Measurements from ENCODE around the gene PAGE3. TPM values are rescaled to one million over a fixed set of nuclear protein-coding genes. Genes with fewer than 3 reads are reported as not detected.
A peak's percentile ranks its signal among the peaks of the same experiment; 100 is the strongest.

Gene PAGE3
- polyA plus RNA-seq (ENCODE audit: insufficient read length in 3 of 3): not detected
- long read RNA-seq, donor 1: 0 reads
- long read RNA-seq, donor 2: 0 reads
- long read RNA-seq, donor 3: 0 reads
- long read RNA-seq, donor 4: 0 reads
- long read RNA-seq, donor 5: 0 reads
- long read RNA-seq, donor 6: 0 reads
- long read RNA-seq, donor 7: 0 reads
- long read RNA-seq, donor 8: 0 reads
- long read RNA-seq, donor 9: 0 reads
- long read RNA-seq, donor 10: 0 reads
- long read RNA-seq, donor 11: 0 reads
- long read RNA-seq, donor 12: 0 reads
- long read RNA-seq, donor 13: 0 reads
- long read RNA-seq, donor 14: 0 reads
- long read RNA-seq, donor 15: 0 reads
- long read RNA-seq, donor 16: 0 reads

GRCh38 chrX:55264816-55265215 lies at the start of gene PAGE3:
PAGE3 (minus strand) TSS chrX:55264916; CDS start chrX:55263903, 1,013 bp downstream.
- DNase-seq (ENCODE audit: extremely low read depth in 1 of 11, low read depth in 9 of 11, low spot score in 4 of 11): no peak

DNA sequence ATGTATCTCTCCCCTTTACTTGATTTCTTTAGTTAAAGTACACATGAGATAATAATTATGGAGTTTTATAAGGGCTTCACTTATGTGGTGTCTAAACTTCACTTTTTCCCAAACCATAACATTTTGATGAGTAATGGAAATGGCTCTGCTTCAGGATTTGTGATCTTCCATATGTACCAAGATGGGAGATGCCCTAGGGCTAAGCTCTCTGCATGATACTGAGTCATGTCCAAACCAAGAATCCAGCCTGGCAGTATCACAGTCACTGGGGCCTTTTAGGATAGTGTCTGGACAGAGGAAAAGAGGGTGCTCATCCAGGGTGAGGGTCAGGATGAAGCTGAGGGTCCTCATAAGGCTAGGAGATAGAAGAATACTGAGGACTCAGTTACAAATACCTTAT lies 47.9 kb upstream of the PAGE3 start:
- DNase-seq (ENCODE audit: extremely low read depth in 1 of 11, low read depth in 9 of 11, low spot score in 4 of 11): no peak

GRCh38 chrX:55290963-55291362 lies 26.2 kb upstream of the PAGE3 start:
- no peak for DNase-seq (ENCODE audit: extremely low read depth in 1 of 11, low read depth in 9 of 11, low spot score in 4 of 11)

DNA sequence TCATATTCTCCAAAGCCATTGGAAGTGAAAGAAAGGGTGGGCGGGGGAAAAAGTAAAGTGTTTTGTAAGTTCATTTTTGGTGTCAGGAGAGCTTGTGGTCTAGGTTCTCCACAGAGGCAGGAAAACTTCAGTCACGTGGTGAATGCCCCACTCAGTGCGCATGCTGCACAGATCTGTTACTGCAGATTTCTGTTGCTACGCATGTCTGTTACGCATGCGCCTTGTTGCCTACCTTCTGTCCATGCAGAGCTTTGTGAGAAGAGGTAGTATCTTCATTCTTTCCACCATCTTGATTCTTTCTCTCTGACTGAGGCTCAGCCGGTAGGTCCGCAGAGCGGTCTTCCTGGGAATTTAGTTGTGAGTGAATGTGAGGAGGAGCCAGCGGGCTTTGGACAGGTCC lies 15.1 kb upstream of the PAGE3 start:
- no peak for DNase-seq (ENCODE audit: extremely low read depth in 1 of 11, low read depth in 9 of 11, low spot score in 4 of 11)

DNA sequence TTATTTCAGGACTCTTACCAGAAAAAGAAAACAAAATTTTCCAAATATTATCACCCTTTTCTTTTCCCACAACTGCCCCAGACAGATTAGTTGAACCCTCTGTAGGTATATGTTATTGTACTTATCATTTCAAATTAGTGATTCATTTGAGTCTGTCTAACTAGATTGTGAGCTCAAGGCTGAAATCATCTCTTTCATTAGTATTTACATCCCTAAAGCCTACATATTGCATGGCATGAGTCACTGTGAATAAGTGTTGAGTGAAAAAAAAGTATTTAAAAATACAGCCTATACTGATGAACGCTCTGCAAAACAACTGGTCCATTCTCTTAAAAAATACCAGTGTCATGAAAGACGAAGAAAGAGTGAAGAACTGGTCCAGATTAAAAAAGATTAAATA lies 3.9 kb downstream of the PAGE3 start:
- DNase-seq (ENCODE audit: extremely low read depth in 1 of 11, low read depth in 9 of 11, low spot score in 4 of 11): no peak

DNA sequence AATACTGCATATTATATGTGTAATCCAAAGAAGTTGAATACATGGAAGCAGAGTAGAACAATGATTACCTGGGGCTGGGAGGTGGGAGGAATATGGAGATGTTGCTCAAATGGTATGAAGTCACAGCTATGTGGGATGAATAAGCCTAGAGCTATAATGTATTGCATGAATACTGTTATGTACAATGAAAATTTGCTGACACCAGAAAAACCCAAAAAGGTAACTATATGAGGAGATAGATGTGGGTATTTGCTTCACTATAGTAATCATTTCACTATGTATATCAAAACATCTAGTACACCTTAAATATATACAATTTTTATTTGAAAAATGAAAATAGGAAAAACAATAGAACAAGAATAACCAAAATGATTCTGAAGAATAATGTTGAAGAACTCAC lies 11.2 kb downstream of the PAGE3 start:
- DNase-seq (ENCODE audit: extremely low read depth in 1 of 11, low read depth in 9 of 11, low spot score in 4 of 11): no peak

DNA sequence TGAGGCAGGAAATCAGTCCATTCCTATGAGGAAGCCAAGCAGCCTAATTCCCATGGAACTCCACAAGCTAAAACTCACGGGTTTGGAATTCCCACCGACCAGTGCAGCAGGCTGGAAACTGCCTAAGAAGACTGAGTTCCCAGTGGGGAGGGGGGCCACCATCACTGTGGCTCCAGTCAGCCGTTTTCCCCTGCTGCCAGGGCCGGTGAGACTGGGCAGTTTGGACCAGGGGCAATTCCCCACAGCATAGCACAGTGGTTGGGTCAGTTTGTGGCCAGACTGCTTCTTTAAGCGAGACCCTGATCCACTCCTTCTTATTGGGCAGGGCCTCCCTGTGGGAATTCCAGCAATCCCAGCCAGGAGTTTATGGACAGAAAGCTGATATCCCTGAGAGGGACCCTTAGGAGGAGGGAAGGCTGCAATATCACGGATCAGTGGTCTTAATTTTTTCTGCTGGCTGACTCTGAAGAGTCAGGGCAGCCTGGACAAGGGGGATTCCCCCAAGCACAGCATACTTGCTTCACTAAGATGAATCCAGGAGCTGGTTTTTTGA lies 23.9 kb downstream of the PAGE3 start:
- peak in 6 of 11 donors; percentile 0 to 36 (median 14) for DNase-seq (ENCODE audit: extremely low read depth in 1 of 11, low read depth in 9 of 11, low spot score in 4 of 11)

GRCh38 chrX:55220119-55220794 lies 44.5 kb downstream of the PAGE3 start, which contains the start of gene PAGE5:
PAGE5 (plus strand) TSS chrX:55220346; CDS start chrX:55221383, 1,037 bp downstream.
- DNase-seq (ENCODE audit: extremely low read depth in 1 of 11, low read depth in 9 of 11, low spot score in 4 of 11): no peak

- DNase-seq (ENCODE audit: extremely low read depth in 1 of 11, low read depth in 9 of 11, low spot score in 4 of 11): no peak
These were observed 51.3 kb downstream of the PAGE3 start for GRCh38 chrX:55213381-55213780.

- no peak for DNase-seq (ENCODE audit: extremely low read depth in 1 of 11, low read depth in 9 of 11, low spot score in 4 of 11)
These were observed 53.6 kb downstream of the PAGE3 start for GRCh38 chrX:55210931-55211677.

Other genes starting within 250 kb of the PAGE3 start
- 10 to 100 TPM; 10.5 to 25.7 (median 13.5) TPM for gene ALAS2, start 233.9 kb downstream of the PAGE3 start, polyA plus RNA-seq (ENCODE audit: insufficient read length in 3 of 3)
- gene PAGE2B, start 189.9 kb downstream of the PAGE3 start, polyA plus RNA-seq (ENCODE audit: insufficient read length in 3 of 3): not detected
- under 1 TPM in 1 of 3 donors, not detected in 2; 0.36 TPM for gene PAGE2, start 175.9 kb downstream of the PAGE3 start, polyA plus RNA-seq (ENCODE audit: insufficient read length in 3 of 3)
- not detected for gene PAGE5, start 44.6 kb downstream of the PAGE3 start, polyA plus RNA-seq (ENCODE audit: insufficient read length in 3 of 3)
- 10 to 100 TPM; 64.1 to 75.0 (median 66.5) TPM for gene MAGEH1, start 187.2 kb upstream of the PAGE3 start, polyA plus RNA-seq (ENCODE audit: insufficient read length in 3 of 3)
- gene USP51, start 224.9 kb upstream of the PAGE3 start, polyA plus RNA-seq (ENCODE audit: insufficient read length in 3 of 3): 10 to 100 TPM; 11.1 to 11.8 (median 11.3) TPM